ENCODE results near the gene TOMM40L.
A peak's percentile ranks its signal among the peaks of the same experiment; 100 is the strongest.

Gene TOMM40L

DNA sequence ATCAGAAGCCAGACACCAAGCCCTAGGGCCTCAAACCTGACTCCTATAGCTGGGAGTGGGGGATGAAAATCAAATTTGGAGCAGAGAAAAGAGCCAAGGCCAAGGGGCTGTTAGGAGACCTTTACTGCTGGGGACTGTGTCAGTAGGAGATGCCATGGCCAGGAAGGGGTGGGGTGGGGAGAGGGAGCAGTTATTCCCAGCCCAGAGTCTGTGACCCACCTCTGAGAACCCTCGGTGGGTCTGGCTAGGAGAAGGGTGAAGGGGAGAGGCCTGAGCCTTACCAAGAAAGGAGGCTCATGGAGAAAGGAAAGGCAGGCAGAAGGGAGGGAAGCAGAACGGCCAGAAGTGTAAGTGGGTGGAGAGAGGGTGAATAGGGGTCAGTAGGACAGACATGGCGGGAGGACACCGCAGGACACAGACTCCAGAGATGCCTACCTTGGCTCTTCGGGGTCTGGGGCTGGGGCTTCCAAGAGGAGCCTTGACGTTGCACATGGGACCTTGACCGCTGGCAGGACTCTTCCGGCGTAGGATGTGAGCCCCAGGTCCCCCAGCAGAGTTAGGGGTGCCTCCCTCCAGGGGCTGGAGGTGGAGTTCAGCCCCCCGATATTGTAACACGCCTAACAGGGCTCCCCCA is 28.2 kb upstream of the TOMM40L start:
- DNase-seq (ENCODE audit: low read depth in 2 of 2), result no peak

DNA sequence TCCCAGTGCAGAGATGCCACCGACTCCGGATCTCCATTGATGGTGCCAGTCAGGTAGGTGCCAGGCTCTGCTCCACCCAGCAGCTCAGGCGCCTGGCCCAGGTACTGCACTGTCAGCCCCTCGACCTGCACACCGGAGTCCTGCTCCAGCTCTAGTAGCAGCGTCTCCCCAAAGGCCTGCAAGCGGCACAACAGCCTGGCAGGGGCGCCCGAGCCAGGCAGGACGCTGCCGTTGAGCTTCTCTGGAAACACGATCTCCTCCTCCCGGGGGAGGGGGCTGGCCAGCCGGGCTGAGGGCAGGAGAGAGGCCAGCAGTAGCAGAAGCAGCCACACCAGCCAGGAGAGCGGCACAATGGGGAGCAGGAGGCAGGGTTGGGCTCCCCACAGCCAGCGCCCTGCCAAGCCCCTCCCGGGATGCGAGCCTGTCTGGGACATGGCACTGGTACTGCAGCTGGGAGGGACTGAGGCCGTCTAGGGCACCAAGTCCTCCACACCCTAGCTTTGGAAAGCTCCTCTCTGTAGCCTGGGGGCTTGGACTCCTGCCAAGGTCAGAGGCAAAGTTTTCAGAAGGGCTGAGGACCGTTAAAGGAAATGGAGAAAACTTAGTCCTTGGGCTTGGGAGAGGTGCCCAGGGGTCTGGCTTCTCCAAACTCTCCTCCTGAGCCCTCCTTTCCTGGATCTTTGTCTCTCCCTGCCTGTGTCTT is 27.5 kb upstream of the TOMM40L start:
- no peak for DNase-seq (ENCODE audit: low read depth in 2 of 2)

DNA sequence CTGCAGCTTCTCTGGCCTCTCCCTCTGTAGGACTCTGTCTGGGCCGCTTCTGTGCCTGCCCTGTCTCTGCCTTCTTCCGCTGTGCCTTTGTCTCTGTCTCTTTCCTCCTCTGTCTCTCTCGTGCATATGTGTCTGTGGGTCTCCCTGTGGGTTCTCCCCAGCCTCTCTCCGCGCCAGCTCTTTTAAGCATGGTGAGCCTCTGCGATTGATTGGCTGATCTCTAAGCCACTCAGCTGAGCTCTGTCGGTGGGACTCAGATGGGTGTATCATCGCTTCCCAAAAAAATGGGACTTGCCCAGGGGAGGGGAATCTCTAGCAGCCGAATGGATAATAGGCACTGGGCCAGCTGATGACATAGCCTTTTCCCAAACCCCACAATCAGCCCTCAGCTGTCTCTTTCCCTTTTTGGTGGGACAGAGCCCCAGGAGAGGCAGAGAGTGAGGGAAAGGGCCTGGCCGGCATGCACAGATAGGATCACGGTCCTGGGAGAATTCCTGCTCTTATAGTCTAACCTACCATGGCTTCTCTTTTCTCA is 26.9 kb upstream of the TOMM40L start, which contains the start of gene ADAMTS4:
Gene ADAMTS4, minus strand, starts transcription at position 158 of the 535 bp plus-strand sequence. CDS start 427 bp downstream, outside the sequence.
- DNase-seq (ENCODE audit: low read depth in 2 of 2), result no peak

DNA sequence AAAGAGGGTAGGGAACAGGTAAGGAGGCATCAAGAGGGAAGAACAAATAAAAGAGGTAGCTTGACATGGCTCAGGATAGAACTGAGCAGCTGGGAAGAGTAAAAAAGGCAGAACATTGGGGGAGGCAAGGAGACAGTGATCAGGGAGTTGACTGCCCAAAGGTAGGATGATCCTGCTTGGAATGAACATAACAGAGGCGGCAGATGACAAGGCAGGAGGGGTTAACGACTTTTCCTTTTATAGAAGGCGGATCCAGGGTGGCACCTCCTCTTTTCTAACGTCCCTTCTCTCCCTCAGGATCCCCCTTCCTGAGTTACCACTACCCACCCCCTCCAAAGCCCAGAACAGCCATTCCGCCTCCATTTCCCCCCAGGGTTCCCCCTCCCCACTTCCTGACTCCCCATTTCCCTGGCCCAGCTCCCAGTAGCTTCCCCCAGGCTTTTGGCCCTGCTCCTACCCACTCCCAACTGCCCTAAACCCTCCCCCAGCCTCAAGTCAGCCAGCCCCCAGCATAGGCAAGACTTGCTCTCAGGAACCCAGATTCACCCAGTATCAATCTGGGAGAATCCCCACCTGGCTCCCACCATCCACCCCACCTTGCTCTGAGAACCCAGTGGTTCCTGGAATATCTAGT is 26.2 kb upstream of the TOMM40L start:
- DNase-seq (ENCODE audit: low read depth in 2 of 2), result no peak

DNA sequence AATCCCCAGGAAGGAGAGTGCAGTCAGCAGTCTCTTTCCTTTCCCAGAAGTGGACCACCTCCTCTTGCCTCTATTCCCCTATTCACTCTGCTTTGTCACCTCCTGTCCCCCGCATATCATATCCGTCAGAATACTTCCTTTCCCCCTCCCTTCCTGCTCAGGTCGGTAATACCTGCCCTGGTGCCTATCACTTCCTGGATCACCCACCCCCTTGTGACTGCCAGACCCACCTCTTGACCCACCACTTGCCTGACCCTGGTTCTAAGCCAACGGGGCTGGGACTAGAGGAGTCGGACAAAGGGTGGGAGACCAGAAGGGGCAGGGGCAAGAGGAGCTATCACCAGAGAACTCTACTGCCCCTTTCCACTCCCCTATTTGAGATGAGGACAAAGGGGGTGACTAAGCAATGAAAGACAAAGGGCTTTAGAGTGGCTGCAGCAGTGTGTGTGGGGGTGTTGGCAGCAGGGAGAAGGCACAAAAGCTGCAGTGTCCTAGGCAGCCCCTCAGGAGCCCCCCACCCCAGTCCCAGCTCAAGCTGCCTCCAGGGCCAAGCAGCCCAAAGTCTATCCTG is 25.4 kb upstream of the TOMM40L start:
- no peak for DNase-seq (ENCODE audit: low read depth in 2 of 2)

DNA sequence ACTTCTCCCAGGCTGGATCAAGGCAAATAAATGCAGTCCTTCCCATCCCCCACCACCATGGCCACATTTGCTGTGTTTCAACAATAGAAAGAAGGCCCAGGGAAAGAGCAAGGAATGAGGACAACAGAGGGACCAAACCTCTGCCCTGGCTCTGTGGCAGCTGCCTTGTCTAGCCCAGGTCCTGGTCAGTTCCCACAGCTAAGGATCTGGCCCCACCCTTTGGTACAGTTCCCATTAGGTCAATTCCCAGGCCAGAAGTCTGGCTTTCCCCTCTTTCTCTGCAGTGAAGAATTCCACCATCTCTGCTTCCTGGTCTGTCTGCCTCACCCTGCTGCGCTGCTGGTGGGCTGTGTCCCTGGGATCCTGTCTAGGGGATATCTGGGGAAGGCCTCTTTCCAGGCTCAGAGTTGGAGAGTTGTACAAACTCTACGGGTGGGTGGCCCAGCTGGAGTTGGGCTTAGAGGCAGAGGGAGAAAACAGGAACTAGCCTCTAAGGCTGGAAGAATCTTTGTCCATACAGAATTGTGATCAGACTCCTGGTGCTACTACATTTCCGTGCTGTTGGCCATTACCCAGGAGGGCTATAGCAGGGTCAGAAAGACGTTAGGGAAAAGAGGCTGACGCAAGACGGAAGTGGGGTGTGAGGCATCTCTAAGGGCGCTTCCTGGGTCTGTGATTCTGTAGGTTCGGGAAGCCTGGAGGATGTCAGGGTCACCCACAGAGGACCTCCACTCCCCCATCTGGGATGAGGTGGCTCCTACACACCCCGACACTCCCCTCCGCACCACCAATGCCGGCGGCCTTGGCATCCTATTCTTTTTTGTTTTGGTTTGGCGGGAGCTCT is 24.6 kb upstream of the TOMM40L start:
- DNase-seq (ENCODE audit: low read depth in 2 of 2), result no peak

DNA sequence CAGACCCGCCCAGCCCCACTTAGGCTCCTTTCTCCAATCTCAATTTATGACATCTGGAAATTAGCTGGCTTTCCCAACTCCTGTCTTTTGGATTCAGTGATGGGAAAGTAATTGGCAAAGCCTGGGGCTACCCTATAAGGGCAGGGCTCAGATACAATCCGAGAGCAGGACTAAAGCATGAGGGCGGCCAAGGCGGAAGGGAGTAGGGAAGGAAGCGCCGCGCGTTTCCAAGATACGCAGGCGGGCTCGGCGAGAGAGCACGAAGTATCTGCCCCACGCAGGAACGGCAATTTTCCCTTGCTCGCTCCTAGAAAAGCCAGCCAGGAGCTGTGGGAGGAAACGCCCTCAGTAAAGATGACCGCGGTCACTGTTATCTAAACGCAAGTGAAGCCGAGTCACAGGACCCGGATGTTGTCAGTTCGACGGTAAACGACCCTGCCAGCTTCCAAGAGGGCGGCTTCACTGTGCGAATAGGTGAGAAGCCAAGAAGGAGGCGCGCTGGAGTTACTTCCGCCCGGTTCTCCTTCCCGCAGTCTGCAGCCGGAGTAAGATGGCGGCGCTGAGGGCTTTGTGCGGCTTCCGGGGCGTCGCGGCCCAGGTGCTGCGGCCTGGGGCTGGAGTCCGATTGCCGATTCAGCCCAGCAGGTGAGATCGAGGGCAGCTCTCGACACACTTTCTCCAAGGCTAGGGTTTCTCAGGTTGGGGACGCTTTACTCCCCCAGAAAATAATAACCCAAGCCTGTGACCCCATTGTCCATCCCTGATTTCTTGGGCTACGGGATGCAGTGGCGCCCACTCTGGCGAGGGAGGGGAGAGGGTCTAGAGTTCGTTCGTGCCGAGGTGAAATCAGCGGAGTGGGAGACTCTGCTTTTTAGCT is 23.8 kb upstream of the TOMM40L start, which contains the start of gene NDUFS2:
Gene NDUFS2, plus strand, starts transcription at position 532 of the 877 bp plus-strand sequence. Its CDS starts 19 bp downstream, at position 551.
- DNase-seq (ENCODE audit: low read depth in 2 of 2), result peak; percentile 82 to 90

DNA sequence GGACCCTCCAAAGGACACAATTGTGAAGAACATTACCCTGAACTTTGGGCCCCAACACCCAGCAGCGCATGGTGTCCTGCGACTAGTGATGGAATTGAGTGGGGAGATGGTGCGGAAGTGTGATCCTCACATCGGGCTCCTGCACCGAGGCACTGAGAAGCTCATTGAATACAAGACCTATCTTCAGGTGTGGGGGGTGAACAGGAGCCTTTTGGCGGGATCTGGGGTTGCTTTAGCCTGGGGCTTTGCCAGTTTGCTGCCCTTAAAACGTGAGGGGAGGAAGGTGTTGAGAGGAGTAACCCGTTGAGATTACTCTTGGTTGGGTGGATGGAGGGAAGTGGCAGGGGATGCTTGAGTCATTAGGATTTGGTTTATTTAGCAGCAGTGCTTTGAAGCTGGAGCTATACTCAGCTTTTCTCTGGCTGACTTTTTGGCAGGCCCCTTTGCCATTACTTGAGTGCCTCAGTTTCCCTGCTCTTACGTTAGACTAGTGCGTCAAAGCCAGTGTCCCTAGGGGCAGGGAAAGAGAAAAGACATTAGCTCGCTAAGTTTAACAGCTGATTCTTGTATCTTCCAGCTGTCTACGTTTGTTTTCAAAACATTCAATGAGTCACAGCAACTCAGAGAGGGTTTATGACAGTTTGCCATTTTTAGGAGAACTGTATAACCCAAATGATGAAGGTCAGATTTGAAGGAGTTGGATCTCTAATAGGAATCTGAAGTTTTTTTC is 19.3 kb upstream of the TOMM40L start:
- no peak for DNase-seq (ENCODE audit: low read depth in 2 of 2)

DNA sequence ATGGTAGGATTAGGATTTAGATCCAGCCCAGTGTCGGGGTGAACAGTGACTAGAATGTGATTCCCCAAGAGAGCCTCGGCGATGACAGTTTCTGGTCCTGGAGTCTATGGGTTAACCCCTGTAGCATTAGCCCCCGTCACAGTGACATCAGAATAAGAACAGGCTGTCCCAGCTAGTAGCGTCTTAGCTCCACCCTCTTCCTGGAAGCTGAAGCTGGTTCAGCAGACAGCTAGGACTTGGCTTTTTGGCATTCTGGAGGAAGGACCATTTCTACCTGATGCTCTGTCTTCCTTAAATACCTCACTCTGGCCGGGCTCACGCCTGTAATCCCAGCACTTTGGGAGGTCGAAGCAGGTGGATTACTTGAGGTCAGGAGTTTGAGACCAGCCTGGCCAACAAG is 18.7 kb upstream of the TOMM40L start:
- DNase-seq (ENCODE audit: low read depth in 2 of 2), result no peak

DNA sequence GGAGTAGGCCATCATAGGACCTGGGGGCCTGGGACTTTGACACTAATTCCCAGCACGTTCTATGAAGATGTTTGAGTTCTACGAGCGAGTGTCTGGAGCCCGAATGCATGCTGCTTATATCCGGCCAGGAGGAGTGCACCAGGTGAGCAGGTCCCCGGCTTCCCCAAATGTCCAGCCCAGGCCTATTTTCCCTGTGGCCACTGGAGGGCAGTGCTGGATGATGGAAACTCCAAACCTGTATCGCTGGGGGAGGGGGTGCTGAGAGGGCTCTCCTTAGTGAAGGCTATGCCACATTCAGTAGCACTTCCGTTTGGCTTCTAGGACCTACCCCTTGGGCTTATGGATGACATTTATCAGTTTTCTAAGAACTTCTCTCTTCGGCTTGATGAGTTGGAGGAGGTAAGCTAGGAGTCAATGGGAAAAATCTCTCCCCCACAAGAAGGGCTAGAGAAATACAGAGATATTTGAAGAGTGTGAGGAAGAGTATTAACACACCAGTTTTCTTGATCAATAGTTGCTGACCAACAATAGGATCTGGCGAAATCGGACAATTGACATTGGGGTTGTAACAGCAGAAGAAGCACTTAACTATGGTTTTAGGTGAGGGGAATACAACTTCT is 16.0 kb upstream of the TOMM40L start:
- DNase-seq (ENCODE audit: low read depth in 2 of 2), result peak; percentile 54 to 55

DNA sequence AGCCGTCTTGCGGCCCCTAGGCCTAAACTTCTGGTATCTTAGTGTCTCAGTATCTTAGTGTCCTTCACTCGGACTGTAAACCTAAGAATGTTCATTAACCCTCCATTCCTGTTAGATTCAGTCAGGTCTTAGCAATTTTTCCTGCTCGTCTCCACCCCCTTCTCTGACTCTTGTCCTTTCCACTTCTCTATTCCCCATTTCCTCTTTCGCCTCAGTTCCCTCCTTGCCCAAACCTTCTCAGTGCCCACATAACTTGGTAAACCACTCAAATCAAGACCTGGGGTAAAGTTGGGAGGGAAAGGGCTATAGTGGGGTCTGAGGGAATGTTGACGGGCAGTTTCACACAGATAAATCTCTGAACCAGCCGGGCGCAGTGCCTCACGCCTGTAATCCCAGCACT is 11.5 kb upstream of the TOMM40L start:
- DNase-seq (ENCODE audit: low read depth in 2 of 2), result no peak

DNA sequence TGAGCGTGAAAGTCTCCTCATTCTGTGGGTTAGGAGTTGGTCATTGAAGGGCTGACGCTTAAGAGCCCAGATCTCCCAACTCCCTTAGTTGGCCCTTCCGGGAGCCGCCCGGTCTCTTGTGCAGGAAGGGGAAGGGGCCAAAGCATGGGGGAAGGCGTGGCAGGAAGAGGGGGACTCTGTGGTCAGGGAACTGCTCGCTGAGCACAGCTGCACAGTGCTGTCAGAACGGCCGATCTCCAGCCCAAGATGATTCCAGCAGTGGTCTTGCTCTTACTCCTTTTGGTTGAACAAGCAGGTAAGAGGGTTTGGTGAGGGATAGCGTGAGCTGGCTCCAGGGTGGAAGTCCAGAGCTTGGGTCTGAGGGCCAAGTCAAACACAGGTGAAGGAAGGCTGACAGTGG is 10.8 kb upstream of the TOMM40L start, which contains the start of gene FCER1G:
Gene FCER1G, plus strand, starts transcription at position 220 of the 400 bp plus-strand sequence. Its CDS starts 27 bp downstream, at position 247.
- DNase-seq (ENCODE audit: low read depth in 2 of 2), result no peak

DNA sequence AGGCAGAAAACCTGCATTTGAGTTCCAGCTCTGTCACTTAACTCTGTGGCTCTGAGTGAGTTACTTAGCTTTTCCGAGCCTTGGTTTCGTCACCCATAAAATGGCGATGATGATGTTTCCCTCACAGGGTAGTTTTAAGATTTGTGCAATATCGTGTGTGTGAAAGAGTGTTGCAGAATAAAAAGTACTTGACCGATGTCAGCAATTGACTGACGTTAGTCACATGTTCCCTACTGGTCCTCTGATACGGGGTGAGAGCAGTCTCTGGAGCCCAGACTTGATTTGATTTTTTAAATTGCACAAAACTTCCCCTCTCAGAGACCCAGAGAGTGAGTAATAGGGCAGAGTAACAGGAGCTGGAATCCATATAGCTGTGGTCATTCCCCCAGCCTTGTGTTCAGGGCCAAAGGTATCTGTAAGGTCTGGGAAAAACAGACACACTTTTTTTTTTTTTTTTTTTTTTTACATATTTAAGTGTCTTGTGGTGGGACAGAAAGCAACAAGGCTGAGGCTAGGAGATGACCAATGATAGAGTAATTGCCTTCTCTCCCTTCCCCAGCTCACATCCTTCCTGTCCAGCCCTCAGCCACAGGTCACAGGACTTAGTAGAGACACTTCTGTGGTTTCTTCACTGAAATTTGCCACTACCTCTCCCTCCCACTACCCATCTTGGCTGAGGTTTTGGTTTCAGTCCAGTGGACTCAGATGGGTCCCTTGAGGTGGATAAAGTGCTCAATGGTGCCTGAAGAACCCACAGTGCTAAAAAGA is 8.7 kb upstream of the TOMM40L start:
- no peak for DNase-seq (ENCODE audit: low read depth in 2 of 2)

DNA sequence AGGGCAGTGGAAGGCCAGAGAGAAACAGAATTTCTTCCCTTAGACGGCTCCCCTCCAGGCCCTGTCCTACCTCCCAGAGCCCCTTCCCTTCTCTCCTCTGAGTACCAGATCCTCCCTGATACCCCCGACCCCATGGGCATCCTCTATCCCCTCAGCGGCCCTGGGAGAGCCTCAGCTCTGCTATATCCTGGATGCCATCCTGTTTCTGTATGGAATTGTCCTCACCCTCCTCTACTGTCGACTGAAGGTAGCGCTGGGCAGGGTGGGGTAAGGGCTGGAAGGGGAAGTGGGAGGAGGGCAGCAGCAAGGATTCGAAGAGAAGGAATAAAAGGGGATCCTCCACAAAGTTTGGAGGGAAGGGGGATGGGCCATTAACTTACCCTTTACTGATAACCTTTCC is 8.0 kb upstream of the TOMM40L start:
- no peak for DNase-seq (ENCODE audit: low read depth in 2 of 2)

DNA sequence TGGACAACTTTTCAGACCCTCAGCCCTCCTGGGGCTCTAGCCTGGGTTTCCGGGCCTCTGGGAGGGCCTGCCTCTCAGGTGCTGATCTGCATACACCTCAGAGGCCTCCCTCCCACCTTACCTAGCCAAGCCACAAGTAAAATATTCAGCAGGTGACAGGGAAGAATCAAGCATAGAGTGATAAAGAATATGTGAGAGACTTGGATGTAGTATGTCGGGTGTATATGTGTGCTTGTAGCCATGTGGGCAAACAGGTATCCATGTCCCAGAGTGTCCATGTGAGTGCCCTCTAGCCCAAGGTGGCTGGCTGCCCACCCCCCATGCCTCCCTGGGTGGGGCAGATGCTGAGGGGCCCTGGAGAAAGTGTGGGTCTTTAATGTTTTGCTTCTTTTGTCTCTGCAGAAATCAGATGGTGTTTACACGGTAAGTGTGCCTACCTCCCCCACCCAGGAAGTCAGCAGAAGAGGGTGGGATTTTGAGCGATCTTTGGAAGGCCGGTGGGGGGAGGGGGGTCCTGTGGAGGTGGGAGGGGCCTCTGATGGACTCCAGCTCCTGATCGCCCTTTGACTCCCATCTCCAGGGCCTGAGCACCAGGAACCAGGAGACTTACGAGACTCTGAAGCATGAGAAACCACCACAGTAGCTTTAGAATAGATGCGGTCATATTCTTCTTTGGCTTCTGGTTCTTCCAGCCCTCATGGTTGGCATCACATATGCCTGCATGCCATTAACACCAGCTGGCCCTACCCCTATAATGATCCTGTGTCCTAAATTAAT is 7.4 kb upstream of the TOMM40L start:
- DNase-seq (ENCODE audit: low read depth in 2 of 2), result no peak

DNA sequence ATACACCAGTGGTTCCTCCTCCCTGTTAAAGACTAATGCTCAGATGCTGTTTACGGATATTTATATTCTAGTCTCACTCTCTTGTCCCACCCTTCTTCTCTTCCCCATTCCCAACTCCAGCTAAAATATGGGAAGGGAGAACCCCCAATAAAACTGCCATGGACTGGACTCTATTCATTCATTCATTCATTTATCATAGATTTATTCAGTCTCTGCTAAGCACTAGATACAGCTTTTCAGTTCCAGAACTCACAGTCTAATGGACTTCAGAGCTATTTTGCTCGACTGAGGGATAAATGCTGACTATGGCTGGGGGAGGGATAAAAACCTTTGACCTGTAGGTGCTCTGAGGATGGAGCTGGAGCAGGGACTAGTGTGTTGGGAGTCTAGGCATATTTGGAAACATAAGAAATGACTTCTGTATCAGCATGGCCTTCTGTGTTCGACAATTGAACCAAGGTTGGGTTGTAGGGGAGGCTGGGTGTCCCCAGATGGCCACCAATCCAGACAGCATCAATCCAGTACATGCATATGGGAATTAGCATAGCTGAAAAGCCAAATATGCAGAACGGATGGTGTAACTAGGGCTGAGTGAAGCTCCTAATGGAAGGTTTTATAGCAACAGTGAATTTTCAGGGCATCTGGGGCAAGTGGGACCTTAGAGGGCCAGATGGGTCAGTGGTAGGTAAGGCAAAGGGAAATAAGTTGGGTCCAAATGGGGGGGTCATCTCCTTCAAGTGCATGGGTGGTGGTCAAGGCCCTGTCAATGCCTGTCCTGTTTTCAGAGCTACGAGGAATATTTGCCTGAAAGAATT is 6.6 kb upstream of the TOMM40L start:
- DNase-seq (ENCODE audit: low read depth in 2 of 2), result no peak

DNA sequence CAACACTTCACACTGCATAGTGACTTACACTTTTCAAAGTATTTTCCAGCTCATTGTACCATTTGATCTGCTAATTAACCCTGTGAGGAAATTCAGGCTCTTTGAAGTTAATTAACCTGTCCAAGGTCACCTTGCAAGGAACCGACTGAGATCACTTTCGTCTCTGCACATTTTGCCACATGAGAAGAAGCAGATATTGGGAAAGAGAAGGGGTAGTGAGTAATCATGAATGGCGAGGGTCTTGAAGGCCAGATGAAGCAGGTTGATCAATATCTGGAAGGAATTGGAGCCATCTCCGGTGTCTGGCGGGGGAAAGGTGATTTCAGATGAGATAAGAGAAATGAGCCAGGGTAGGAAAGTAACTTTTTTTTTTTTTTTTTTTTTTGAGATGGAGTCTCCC is 5.9 kb upstream of the TOMM40L start:
- DNase-seq (ENCODE audit: low read depth in 2 of 2), result no peak
